Measurements from ENCODE around the gene HACD1.

The HACD1 gene

DNA sequence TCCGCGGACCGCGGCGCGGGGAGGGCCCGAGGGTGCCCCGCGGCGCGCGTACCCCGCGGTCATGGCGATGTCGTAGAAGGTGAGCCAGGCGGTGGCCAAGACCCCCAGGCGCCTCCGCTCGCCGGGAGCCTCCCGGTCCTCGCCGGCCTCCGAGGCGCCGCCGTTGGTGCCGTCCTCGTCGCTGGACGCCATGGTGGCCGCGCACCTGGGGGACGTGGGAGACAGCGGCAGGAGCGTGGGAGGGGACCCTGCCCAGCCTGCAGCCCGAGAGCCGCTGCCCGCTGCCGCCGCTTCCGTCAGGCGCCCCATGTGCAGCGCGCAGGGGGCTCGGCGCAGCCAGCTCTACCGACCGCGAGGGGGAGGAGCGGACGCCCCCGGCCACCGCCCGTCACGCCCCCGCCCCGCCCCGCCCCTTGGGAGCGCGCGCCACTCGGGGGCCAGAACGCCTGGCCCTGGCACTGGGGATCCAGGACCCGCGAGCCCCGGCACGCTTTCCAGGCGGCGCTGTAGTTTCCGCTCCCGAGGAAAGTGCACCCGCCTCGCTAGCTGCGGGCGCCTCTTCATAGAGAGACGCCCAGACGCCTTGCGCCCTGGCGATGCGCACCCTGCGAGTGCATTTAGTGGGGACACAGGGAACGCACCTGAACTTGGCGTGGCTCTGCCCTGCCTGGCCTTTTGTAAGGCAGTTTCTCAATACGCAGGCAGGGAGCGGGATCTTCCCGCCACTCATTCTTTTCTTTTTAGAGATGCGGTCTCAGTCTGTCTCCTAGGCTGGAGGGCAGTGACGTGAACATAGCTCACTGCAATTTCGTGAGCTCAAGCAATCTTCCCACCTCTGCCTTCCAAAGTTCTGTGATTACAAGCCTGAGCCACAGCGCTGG lies at the start of gene HACD1:
TSS of gene HACD1 (minus strand) at position 344 of the 881 bp plus-strand sequence. CDS start at position 309, 35 bp downstream.
- peak; percentile 60 for DNase-seq

DNA sequence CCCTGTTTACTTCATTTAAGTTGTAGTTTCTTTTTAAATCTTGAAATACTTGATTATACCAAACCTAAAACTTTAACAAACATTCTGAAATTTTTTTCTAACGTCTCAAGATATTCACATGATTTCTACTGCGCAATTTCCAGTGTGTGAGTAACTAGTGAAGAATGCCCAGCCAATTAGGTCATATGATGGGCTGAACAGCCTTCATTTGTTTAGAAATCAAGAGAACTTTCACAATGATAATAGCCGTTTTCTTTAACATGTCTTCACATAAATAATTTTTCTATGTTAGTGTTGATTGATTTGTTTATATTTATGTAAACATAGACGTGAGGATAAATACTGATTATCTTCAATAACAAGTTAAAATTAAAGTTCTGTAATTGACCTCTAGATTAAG lies 48.6 kb upstream of the HACD1 start:
- DNase-seq, result no peak

- DNase-seq, result no peak
Measured at GRCh38 chr10:17663450-17663849, 46.3 kb upstream of the HACD1 start.

GRCh38 chr10:17662193-17663138 lies 45.3 kb upstream of the HACD1 start:
- no peak for DNase-seq

DNA sequence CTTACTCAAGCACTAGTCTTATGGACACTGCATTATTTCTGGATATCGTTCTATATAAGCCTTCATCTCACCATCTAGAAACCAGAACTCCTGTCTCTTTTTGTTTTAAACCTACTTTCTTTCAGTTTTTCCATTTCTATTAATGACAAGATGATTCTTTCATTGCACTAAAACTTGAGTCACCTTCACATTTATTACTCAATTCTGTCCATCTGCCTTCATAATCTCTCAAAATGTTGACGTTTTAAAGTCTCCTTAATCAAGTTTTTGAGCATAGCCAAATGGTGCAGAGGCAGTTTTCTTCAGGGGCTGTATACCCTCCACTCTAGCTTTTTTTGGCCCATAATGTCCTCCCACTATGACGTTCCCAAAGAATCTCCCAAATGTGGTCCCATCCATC lies 44.3 kb upstream of the HACD1 start:
- no peak for DNase-seq

DNA sequence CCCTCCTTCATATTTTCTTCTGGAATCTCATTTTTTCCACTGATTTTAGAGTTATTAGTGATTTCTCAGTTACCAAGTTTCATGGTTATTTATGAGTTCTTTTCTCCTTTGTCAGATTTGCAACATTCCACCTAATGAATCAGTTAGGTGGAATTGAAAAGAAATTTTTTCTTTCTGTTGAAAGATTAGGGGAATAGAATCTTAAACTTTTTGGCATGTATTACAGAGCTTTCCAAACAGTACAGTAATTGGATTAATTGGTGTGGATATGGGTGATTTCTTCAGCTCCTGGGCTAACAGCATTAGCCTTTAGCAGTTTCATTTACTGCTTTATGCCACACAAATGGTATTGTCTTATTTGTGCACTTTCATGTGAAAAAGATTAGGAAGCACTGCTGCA lies 43.7 kb upstream of the HACD1 start:
- DNase-seq, result no peak

GRCh38 chr10:17659365-17659764 lies 42.2 kb upstream of the HACD1 start:
- no peak for DNase-seq

DNA sequence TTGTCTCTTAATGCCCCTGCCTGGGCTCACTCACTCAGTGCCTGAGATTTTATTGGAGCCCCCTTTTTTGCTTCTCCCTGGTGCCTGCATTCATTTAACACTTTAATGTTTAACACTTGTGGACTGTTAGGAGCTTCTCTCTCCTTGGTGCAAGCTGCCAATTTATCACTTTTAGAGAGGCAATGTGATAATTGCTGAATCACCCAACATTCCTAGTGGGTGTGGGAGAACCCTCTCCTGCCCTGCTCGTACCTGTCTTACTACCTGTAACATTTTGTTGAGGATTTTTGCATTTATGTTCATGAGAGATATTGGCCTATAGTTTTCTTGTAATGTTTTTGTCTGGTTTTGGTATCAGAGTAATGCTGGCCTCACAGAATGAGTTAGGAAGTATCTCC lies 39.9 kb upstream of the HACD1 start:
- DNase-seq, result no peak

DNA sequence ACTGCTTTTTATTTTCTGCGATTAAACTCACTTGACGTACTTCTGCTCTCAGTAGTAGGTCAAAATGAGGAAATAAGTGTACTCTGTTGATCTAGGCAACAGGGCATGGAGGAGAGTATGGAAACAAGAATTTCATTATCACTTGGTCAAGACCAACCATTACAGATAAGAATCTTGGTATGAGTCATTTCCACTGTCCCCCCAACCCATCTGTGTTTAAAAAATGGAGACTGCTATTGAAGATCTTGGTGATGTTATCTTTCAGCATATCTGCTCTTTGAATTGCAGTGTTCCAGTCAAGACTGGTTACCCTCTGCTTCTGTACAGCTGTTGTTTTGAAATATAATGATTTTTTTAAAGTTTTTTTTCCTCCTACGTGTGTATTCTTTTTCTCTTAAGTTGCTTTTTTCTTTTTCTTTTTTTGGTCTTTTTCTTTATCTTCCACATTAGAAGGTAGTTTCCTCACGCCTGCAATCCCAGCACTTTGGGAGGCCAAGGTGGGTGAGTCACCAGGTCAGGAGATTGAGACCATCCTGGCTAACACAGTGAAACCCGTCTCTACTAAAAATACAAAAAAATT lies 38.5 kb upstream of the HACD1 start:
- peak; percentile 53 for DNase-seq

DNA sequence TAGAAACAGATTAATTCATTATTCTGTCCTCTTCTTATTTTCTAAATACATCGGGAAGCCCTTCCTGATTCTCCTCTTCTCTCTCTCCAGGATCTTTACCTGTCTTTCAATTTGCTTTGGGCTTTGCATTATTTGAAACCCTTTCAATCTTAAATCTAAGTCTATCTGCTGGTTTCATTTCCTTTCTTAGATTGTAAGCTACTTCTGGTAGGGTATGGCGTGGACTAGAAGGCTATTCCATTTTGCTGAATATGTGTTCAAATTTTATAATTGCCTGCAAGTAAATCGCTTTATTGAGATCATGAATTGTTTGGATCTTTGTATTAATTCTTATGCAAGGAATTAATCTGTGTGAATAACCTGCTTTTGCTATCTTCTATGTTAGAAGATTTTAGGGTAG lies 37.8 kb upstream of the HACD1 start:
- DNase-seq, result no peak

- DNase-seq, result no peak
Measured at GRCh38 chr10:17652585-17652984, 35.4 kb upstream of the HACD1 start.

DNA sequence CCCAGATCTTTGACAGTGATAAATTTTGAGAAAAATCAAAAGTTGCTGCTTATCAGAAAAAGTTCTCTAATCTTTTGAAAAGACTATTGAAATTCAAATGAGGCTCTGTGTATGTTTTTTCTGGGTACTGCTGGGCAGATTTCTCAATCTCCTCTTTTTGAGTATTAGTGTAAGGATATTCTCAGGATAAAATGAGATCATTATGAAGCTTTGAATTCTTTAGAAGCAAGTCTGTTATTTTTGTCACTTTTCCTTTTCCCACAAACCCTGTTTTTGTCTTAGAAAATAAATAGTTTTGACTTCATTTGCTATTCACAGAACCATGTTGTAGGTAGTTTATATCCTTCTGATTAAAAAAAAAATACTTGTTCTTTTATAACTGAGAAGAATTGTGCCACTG lies 34.7 kb upstream of the HACD1 start:
- DNase-seq, result no peak

GRCh38 chr10:17650416-17650815 lies 33.2 kb upstream of the HACD1 start:
- DNase-seq, result no peak

GRCh38 chr10:17649836-17650235 lies 32.7 kb upstream of the HACD1 start:
- no peak for DNase-seq

- DNase-seq, result no peak
Measured at GRCh38 chr10:17649052-17649451, 31.9 kb upstream of the HACD1 start.

- DNase-seq, result peak; percentile 62
Measured at GRCh38 chr10:17648243-17649035, 31.3 kb upstream of the HACD1 start.

- DNase-seq, result no peak
Measured at GRCh38 chr10:17647326-17647725, 30.2 kb upstream of the HACD1 start.

GRCh38 chr10:17645621-17646345 lies 28.6 kb upstream of the HACD1 start:
- DNase-seq, result peak; percentile 50

DNA sequence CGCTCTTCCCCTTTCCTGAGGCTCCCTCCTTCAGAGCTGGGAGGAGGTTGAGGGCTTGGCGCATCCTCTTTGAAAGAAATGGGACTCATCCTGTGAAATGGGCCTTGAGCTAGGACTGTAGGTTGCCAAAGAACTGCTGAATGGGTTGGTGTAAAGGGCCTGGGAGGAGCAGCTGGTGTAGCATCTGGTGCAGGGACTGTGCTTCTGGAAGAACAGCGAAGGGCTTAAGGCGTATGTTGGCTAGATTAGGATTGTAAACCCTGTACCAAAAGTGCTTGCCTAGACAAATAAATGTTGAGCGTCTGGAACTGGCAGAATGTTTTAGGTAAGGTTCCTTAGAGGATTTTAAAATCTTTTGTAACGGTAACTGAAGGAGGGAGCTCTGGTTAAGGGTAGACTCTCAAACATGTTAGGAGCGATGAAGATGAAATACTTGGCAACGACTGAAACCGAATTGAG lies 27.3 kb upstream of the HACD1 start:
- no peak for DNase-seq

DNA sequence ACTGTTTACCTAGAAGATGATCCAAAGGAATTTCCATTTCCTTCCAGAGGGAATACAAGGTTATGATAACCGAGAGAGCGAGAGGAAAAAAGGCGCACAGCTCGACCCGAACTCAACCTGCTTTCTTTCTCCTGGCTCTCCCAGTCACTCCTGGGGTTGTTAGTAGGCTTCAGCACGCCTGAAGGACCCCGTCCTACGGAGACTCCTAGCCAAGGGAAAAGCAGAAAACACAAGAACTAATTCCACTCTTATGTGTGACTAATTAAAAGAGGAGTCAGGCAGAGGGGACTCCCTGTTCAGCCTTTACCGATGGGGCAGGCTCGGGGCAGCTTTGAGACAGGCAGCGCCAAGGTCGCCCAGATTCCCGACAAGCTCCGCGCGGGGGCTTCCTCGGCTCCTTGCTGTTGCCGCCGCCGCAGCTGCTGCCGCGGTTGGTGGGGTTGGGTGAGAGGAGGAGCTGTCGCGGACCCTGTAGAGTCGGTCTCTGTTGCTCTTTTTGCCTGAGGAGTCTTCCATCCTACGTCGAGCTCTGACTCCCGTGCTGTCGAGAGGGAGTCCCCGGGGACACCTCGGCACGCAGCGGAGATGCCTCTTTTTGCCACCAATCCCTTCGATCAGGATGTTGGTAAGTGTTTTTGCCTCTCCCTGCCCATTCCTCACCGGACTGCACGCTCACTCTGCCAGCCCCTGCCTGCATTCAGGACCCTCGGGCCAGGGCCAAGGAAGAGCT lies 26.7 kb upstream of the HACD1 start, which contains the start of gene STAM:
TSS of gene STAM (plus strand) at position 397 of the 730 bp plus-strand sequence. CDS start at position 586, 189 bp downstream.
- peak; percentile 93 for DNase-seq

DNA sequence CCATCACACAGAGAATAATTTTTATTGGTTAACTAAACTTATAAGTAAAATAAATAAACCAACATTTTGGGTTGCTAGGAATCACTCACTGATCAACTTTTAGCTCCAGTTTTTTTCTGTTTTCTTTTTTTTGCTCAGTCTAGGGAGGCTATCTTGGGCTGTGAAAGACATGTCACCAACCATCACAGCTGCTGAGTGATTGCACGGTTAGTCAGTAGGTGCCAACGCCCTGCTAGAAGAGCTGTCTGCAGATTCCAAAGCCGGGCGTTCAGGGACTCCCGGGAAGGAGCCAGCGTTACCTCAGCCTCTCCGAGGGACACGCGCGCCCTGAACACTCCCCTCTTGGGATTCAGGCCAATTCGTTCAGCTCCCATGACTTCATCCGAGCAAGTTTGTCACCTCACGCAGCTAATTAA lies 26.2 kb upstream of the HACD1 start:
- DNase-seq, result no peak

Data from CD4-positive, alpha-beta T cell treated with Interleukin-12 subunit alpha and Interleukin-12 subunit beta, for 1 hour (primary cell).